Esophagus muscularis mucosa (tissue), 4 donors: ENCODE results near the gene KLF12. TPM values are rescaled to one million over a fixed set of nuclear protein-coding genes. Genes with fewer than 3 reads are reported as not detected.

ENCODE experiments used
- DNase-seq: peaks from one replicate; pipeline ENCODE4 v3.0.0-alpha.2; 2017; ENCODE audit errors: extremely low spot score
- H3K27ac ChIP-seq, 4 donors: fragments of 200-600 bp; sonication (generic); replicated peaks in 1 of 4; 1 replicate in 3 of 4; 2 replicates in 1 of 4; pipeline ENCODE4 v1.5.1; 2016 to 2019; ENCODE audit warnings: mild to moderate bottlenecking in 1 of 4
- H3K27me3 ChIP-seq, 4 donors: fragments of 200-600 bp; sonication (generic); one replicate each; pipeline versions ENCODE4 v1.5.1 to v1.6.0; 2016 to 2019
- H3K36me3 ChIP-seq, 4 donors: fragments of 200-600 bp; sonication (generic); one replicate each; pipeline ENCODE4 v1.5.1; 2016 to 2019
- H3K4me1 ChIP-seq, 4 donors: fragments of 200-600 bp; sonication (generic); one replicate each; pipeline ENCODE4 v1.5.1; 2016 to 2019
- H3K4me3 ChIP-seq, 4 donors: fragments of 200-600 bp; sonication (generic); 1 replicate in 2 of 4; 2 replicates in 2 of 4; pipeline ENCODE4 v1.5.1; 2016 to 2019; ENCODE audit warnings: mild to moderate bottlenecking in 4 of 4, moderate library complexity in 1 of 4
- H3K9me3 ChIP-seq, 4 donors: fragments of 200-600 bp; sonication (generic); 1 replicate in 3 of 4; 2 replicates in 1 of 4; pipeline ENCODE4 v1.5.1; 2016 to 2019
- EP300 ChIP-seq: sonication (generic); formaldehyde crosslinking; IDR thresholded peaks from one replicate; pipeline ENCODE4 v1.6.1; 2017; ENCODE audit warnings: antibody characterized with exemption
- POLR2A ChIP-seq: fragments of 450-650 bp; IDR thresholded peaks from one replicate; pipeline ENCODE4 v1.6.1; 2017; ENCODE audit warnings: antibody characterized with exemption, moderate library complexity, mild to moderate bottlenecking, low read depth
- POLR2AphosphoS5 ChIP-seq, 2 donors: sonication (generic); formaldehyde crosslinking; IDR thresholded peaks; one replicate each; pipeline ENCODE4 v1.6.1; 2017; ENCODE audit warnings: antibody characterized with exemption in 2 of 2
- WGBS: methylation state at CpG from one replicate; pipeline ENCODE4 v1.1.5; 2018; 5-methylcytosine and 5-hydroxymethylcytosine counted together
- intact Hi-C: fragments of 100-400 bp; cut with DNase I; formaldehyde crosslinking; loops from one replicate; pipeline ENCODE4 v1.15.1; 2023
- total RNA-seq, 4 donors: library from RNA; depleted of rRNA; stranded (reverse); fragments of >200 nt; gene quantifications; one replicate each; pipeline versions ENCODE4 v1.1.0 to v1.2.1, GENCODE V29; 2016
- TF ChIP-seq, protein P1 (sequence below), 3 experiments: fragments of 200-600 bp in 2 of 3; fragments of 450-650 bp in 1 of 3; sonication (generic) in 2 of 3; IDR thresholded peaks; one replicate each; pipeline ENCODE4 v1.5.1; 2017 to 2019; ENCODE audit warnings: antibody characterized with exemption in 3 of 3, mild to moderate bottlenecking in 2 of 3, moderate library complexity in 1 of 3

Gene KLF12
- total RNA-seq, 4 donors from 2014 or later = 13.8 to 20.7 (median 17.0) TPM

DNA sequence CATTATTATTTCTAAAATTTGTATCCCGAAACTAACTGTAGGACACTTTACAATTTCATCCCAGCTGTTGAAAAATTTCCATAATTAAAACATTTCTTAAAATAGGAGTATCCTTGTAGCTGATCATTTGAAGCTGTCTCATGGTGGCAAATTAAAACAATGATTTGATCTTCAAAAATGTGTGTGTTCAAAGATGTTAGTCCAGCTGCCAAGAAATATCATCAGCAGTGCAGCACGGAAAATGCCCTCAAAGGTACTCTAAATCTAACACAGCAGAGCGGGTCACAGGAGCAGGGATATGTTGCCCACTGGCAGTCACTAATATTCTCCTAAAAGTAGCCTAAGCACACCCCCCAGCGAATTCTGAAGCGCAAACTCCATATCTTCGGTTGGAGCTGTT is 31.0 kb downstream of the KLF12 start:
- no peak overlapping the region for H3K27ac ChIP-seq
- TF ChIP-seq, protein P1, sequence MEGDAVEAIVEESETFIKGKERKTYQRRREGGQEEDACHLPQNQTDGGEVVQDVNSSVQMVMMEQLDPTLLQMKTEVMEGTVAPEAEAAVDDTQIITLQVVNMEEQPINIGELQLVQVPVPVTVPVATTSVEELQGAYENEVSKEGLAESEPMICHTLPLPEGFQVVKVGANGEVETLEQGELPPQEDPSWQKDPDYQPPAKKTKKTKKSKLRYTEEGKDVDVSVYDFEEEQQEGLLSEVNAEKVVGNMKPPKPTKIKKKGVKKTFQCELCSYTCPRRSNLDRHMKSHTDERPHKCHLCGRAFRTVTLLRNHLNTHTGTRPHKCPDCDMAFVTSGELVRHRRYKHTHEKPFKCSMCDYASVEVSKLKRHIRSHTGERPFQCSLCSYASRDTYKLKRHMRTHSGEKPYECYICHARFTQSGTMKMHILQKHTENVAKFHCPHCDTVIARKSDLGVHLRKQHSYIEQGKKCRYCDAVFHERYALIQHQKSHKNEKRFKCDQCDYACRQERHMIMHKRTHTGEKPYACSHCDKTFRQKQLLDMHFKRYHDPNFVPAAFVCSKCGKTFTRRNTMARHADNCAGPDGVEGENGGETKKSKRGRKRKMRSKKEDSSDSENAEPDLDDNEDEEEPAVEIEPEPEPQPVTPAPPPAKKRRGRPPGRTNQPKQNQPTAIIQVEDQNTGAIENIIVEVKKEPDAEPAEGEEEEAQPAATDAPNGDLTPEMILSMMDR (IDR thresholded peaks at IDR 0.05) = no peak
- TF ChIP-seq POLR2A (no peak), POLR2AphosphoS5 (IDR thresholded peaks at IDR 0.05) (no peak), EP300 (no peak)
- H3K9me3 ChIP-seq = no peaks in the 10 kb centered on the region
- intact Hi-C loops = no loop called here
- DNase-seq = no peak
- WGBS = 75% methylated on average over 6 of the region's 6 CpGs
- H3K4me3 ChIP-seq = no peak overlapping the region
- H3K27me3 ChIP-seq = no peaks in the 10 kb centered on the region
- no peaks in the 10 kb centered on the region for H3K36me3 ChIP-seq
- peaks cover 0 to 4% (median 4%) of the 10 kb centered on the region in 4 donors for H3K4me1 ChIP-seq

DNA sequence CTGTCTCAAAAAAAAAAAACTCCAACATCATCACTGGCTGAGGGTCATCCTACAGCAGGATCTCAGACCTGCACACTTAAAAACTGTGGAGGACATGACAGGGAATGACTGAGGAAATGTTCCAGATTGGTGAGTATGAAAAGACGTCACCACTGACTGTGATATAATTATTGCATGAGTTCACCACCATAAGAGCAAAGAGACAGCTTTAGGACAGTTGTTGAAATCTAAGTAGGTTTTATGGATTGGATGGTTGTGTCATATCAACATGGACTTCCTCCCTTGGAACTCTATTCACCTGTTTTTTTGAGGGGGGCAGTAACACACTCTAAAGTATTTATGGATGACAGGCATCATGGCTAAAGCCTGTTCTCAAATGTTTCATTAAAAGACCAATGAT is 31.5 kb downstream of the KLF12 start:
- intact Hi-C loops = no loop called here
- 84% methylated on average over 1 of the region's 1 CpG for WGBS
- DNase-seq = no peak
- H3K4me3 ChIP-seq = no peak overlapping the region
- no peaks in the 10 kb centered on the region for H3K36me3 ChIP-seq
- TF ChIP-seq POLR2AphosphoS5 (IDR thresholded peaks at IDR 0.05) = no peak
- TF ChIP-seq EP300 = no peak
- TF ChIP-seq POLR2A = no peak
- TF ChIP-seq, protein P1 (IDR thresholded peaks at IDR 0.05) = no peak
- peaks cover 0 to 4% (median 4%) of the 10 kb centered on the region in 4 donors for H3K4me1 ChIP-seq
- no peaks in the 10 kb centered on the region for H3K9me3 ChIP-seq
- H3K27ac ChIP-seq = no peak overlapping the region
- no peaks in the 10 kb centered on the region for H3K27me3 ChIP-seq

DNA sequence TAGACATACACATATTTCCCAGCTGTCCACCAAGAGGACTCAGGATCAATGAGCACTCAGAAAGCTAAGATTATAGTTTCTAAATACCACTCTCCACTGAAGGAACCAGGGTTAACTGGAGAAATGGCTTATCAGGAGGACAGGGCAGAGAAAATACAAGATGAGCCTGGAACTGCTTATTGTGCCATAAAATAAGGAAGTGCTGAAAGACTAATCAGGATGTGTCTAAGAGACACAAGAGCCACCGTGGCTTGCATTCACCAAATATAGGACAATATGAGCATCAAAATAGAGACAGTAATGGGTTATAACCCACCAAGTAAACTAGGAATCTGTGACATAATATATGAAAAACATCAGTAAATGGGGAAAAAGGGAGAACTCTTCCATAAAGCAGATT is 32.8 kb downstream of the KLF12 start:
- Histone ChIP-seq H3K27me3 (no peaks in the 10 kb centered on the region), H3K9me3 (no peaks in the 10 kb centered on the region), H3K4me3 (no peak overlapping the region), H3K4me1 (peaks cover 4 to 11% (median 6%) of the 10 kb centered on the region in 4 donors), H3K36me3 (no peaks in the 10 kb centered on the region), H3K27ac (no peak overlapping the region)
- intact Hi-C loops = no loop called here
- DNase-seq = no peak
- 77% methylated on average over 1 of the region's 1 CpG for WGBS
- no peak for TF ChIP-seq POLR2A
- TF ChIP-seq, protein P1 (IDR thresholded peaks at IDR 0.05) = no peak
- no peak for TF ChIP-seq POLR2AphosphoS5 (IDR thresholded peaks at IDR 0.05)
- TF ChIP-seq EP300 = no peak

DNA sequence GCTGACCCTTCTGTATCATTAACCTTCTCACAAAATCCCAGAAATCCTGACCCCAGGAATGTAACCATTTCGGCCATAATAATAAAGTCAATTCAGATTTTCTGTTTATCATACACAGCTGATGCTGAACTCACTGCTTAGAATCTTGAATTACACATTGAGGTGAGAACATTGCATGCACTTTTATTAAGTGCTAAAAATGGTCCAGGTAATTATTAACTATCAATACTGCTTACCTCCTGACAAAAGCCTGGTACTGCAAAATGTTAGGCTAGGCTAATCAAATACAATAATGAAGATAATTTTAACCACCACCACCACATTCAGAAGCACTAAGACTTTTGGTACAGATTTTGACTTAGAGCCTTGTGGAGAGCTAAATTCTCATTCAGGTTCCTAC is 36.1 kb downstream of the KLF12 start:
- no peak overlapping the region for H3K4me3 ChIP-seq
- WGBS = 93% methylated on average over 1 of the region's 1 CpG
- intact Hi-C loops = no loop called here
- no peaks in the 10 kb centered on the region for H3K36me3 ChIP-seq
- TF ChIP-seq POLR2A (no peak), POLR2AphosphoS5 (IDR thresholded peaks at IDR 0.05) (no peak), EP300 (no peak)
- TF ChIP-seq, protein P1 (IDR thresholded peaks at IDR 0.05) = no peak
- H3K4me1 ChIP-seq = peaks cover 0 to 14% (median 6%) of the 10 kb centered on the region in 4 donors
- no peaks in the 10 kb centered on the region for H3K27me3 ChIP-seq
- DNase-seq = no peak
- H3K9me3 ChIP-seq = no peaks in the 10 kb centered on the region
- no peak overlapping the region for H3K27ac ChIP-seq

DNA sequence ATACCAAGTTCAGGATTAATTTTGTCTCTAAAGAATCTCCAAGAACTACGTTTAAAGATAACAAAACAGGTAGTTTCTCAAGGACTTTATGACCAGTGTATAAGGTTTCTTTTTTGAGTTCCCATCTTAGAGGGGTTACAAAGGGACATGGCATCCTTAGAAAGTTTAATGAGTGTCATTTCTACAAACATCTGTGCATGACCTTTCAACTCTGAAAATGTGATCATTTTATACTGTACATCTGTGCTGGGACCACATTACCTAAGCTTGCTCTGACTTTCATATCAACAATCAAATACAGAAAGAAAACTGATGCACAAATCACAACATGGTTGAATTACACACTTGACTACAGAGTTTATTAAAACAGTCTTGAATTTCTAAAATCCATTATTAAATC is 37.1 kb downstream of the KLF12 start:
- H3K4me3 ChIP-seq = no peak overlapping the region
- no peak for DNase-seq
- WGBS = 73% methylated on average over 1 of the region's 1 CpG
- no peaks in the 10 kb centered on the region for H3K36me3 ChIP-seq
- no peak for TF ChIP-seq EP300
- TF ChIP-seq, protein P1 (IDR thresholded peaks at IDR 0.05) = no peak
- no peak for TF ChIP-seq POLR2AphosphoS5 (IDR thresholded peaks at IDR 0.05)
- no peak for TF ChIP-seq POLR2A
- intact Hi-C loops = no loop called here
- no peaks in the 10 kb centered on the region for H3K9me3 ChIP-seq
- H3K27me3 ChIP-seq = no peaks in the 10 kb centered on the region
- H3K4me1 ChIP-seq = peaks cover 0 to 14% (median 5%) of the 10 kb centered on the region in 4 donors
- no peak overlapping the region for H3K27ac ChIP-seq
